HG03175 (cell line): ENCODE results near the gene VRK1.
A peak's percentile ranks its signal among the peaks of the same experiment; 100 is the strongest.
"Not testable (repeated sequence)": the region's sequence is repeated elsewhere in the genome, so short reads cannot be mapped to it uniquely, and the experiment has no call there.

Experiments used
- ATAC-seq: cut with Tn5 transposase; IDR thresholded peaks from one replicate; pipeline ENCODE4 v1.9.1; 2021; ENCODE audit warnings: mild to moderate bottlenecking, moderate library complexity; ENCODE audit not compliant: unreplicated experiment

VRK1 gene, protein sequence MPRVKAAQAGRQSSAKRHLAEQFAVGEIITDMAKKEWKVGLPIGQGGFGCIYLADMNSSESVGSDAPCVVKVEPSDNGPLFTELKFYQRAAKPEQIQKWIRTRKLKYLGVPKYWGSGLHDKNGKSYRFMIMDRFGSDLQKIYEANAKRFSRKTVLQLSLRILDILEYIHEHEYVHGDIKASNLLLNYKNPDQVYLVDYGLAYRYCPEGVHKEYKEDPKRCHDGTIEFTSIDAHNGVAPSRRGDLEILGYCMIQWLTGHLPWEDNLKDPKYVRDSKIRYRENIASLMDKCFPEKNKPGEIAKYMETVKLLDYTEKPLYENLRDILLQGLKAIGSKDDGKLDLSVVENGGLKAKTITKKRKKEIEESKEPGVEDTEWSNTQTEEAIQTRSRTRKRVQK

DNA sequence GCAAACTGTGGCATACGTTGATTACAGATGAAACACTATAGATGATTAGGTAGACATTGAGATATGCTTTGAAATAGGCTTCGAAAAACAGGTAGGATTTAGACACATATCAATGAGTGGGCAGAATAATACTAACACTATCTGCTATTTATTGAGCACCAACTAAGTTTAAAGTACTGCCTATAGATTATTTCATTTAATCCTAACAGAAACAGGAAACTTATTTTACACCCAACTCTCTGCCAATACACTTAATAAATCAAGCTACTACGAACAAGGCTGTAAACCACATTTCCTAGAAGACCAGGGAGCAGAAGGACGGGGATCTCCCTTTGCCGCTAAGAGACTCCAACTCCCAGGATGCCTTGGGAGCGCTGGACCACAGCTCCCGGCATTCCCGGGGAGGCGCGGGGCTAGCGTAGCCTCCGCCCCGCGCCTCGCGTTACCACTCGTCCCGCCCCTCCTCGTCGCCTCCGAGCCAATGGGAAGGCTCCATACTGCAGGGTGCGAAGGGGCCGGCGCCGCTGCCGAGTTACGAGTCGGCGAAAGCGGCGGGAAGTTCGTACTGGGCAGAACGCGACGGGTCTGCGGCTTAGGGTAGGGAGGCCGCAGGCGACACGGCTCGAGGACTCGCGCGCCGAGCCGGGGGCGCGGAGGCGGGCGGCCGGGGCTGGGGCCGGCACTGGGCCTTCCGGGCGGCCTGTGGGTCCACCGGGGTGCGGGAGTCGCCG lies at the start of gene VRK1:
VRK1 (plus strand) TSS at position 532 of the 731 bp plus-strand sequence. CDS start 36,090 bp downstream, outside the sequence.
- ATAC-seq = peak; percentile 96

- no peak for ATAC-seq
These were observed 49.6 kb upstream of the VRK1 start for GRCh38 chr14:96747608-96748007.

DNA sequence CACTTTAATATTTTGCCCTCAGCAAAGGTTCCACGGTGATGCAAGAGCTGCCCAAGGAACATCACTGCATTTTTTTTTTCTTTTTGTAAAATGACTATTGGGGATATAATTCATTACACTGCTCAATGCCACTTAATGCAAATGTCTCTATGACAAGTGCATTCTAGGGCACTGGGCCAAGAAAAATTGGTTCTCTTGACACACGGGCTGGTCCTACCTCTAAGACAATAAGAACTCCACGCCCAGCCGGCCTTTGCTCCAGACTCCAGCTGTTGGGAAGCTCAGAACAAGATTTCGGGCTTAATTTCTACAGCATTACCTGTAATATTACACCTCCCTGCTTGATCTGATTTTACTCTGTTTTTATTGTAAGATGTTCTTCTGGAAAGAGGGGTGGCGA lies 48.8 kb upstream of the VRK1 start:
- no peak for ATAC-seq

GRCh38 chr14:96751505-96751904 lies 45.7 kb upstream of the VRK1 start:
- no peak for ATAC-seq

GRCh38 chr14:96752125-96752524 lies 45.1 kb upstream of the VRK1 start:
- ATAC-seq = no peak

GRCh38 chr14:96752594-96752993 lies 44.6 kb upstream of the VRK1 start:
- no peak for ATAC-seq

GRCh38 chr14:96754162-96754844 lies 42.9 kb upstream of the VRK1 start:
- no peak for ATAC-seq

- ATAC-seq = no peak
These were observed 42.4 kb upstream of the VRK1 start for GRCh38 chr14:96754845-96755184.

DNA sequence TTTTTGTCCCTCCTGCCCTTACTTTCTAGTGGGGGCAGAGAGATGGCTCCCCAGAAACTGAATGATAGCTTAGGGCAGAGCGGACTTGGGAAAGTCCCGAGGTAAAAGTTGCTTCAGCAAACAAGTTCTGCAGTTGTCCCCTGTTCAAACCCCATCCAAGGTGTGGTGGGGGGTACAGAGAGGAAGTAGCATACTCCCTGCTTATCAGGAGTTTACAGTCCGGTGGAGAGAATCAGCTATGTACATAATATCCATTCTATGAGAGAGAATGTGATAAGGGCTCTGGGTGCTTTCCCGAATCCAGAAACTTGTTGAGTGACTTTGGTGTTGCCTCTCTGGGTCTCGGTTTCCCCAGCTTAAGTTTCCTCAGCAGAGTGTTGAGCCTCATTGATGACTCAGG lies 40.4 kb upstream of the VRK1 start:
- ATAC-seq = no peak

GRCh38 chr14:96757456-96757855 lies 39.7 kb upstream of the VRK1 start:
- no peak for ATAC-seq

- ATAC-seq = no peak
These were observed 36.1 kb upstream of the VRK1 start for GRCh38 chr14:96761066-96761465.

DNA sequence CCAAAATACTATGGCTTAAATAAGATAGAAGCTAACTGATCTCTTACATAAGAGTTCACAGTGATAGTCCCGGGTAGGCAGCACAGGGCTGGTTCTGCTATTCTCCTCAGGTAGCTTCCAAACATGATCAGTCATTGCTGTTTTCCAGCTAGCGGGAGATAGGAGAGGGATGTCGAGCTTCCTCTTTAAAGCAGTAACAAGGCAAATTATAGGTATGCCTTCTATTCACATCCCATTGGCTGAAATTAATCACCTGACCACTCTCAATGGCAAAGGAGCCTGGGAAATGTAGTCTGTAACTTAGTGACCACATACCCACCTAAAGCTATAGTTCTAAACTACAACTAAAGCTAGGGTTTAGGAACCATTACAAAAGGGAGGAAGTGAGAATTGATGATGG lies 34.5 kb upstream of the VRK1 start:
- peak; percentile 96 for ATAC-seq

GRCh38 chr14:96764012-96764411 lies 33.2 kb upstream of the VRK1 start:
- ATAC-seq = no peak

GRCh38 chr14:96765205-96765604 lies 32.0 kb upstream of the VRK1 start:
- ATAC-seq = not testable (repeated sequence)

GRCh38 chr14:96772929-96773328 lies 24.3 kb upstream of the VRK1 start:
- no peak for ATAC-seq

GRCh38 chr14:96776791-96777190 lies 20.4 kb upstream of the VRK1 start:
- no peak for ATAC-seq

- ATAC-seq = no peak
These were observed 16.7 kb upstream of the VRK1 start for GRCh38 chr14:96780500-96780899.

DNA sequence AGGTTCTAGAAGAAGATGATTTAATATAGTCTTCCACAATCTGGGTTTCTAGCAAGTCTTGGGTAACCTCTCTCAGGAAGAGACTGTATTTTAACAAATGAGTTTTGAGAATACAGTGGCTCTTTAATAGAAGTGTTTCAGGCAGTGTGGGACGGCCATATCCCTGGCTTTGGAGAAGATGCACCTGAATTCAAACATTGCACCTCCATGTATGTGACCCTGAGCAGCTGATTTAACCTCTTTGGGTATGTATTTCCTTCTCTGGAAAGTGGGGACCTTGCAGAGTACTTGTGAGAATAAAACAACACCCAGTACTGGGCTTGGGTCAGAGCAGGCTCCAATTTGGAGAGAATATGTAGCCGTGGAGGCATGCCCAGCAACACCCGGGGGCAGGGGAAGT lies 15.8 kb upstream of the VRK1 start:
- no peak for ATAC-seq

GRCh38 chr14:96782436-96782835 lies 14.7 kb upstream of the VRK1 start:
- no peak for ATAC-seq

GRCh38 chr14:96783043-96783914 lies 13.9 kb upstream of the VRK1 start:
- ATAC-seq = no peak

GRCh38 chr14:96783915-96784224 lies 13.3 kb upstream of the VRK1 start:
- ATAC-seq = no peak
